CD4-positive, alpha-beta T cell (primary cell): ENCODE results near the gene RNF223. TPM values are rescaled to one million over a fixed set of nuclear protein-coding genes. Genes with fewer than 3 reads are reported as not detected.

Source experiments
- ATAC-seq: fragments of 200-7000 bp; cut with Tn5 transposase; one replicate; pipeline ENCODE4 v1.10.0; 2022; ENCODE audit warnings: mild to moderate bottlenecking; ENCODE audit not compliant: poor library complexity
- CTCF ChIA-PET: fragments of 350-600 bp; sonication (Branson Sonifier 250); formaldehyde crosslinking; loops from one replicate; lab custom pipeline; 2021; ENCODE audit warnings: antibody characterized with exemption, inconsistent platforms; lab: Charles Lee
- POLR2A ChIA-PET: fragments of 350-600 bp; sonication (Branson Sonifier 250); formaldehyde crosslinking; loops from one replicate; lab custom pipeline; 2021; ENCODE audit warnings: antibody characterized with exemption, inconsistent platforms; lab: Charles Lee
- DNase-seq, 14 experiments: peaks; one replicate each; pipeline ENCODE4 v3.0.0-alpha.2; 2013 to 2020; ENCODE audit warnings: mixed read lengths in 2 of 14
- H3K27ac ChIP-seq, 2 donors: one replicate each; pipeline versions ENCODE4 v1.5.1 to v1.7.0; 2013; ENCODE audit warnings: low read length in 2 of 2, low read depth in 1 of 2, mild to moderate bottlenecking in 1 of 2
- H3K27me3 ChIP-seq, 2 experiments: 1 replicate in 1 of 2; 2 replicates in 1 of 2; pipeline versions ENCODE4 v1.6.1 to v1.7.0; 2013; ENCODE audit warnings: low read length in 2 of 2, control low read depth in 1 of 2, mild to moderate bottlenecking in 1 of 2, moderate library complexity in 1 of 2; ENCODE audit not compliant: insufficient read depth in 2 of 2, control insufficient read depth in 1 of 2
- H3K36me3 ChIP-seq: one replicate; pipeline ENCODE4 v1.6.1; 2013; ENCODE audit warnings: low read length, control low read depth; ENCODE audit not compliant: insufficient read depth
- H3K4me1 ChIP-seq: one replicate; pipeline ENCODE4 v1.6.1; 2013; ENCODE audit warnings: low read length, control low read depth; ENCODE audit not compliant: insufficient read depth
- H3K4me3 ChIP-seq: one replicate; pipeline ENCODE4 v1.5.1; 2013; ENCODE audit warnings: mild to moderate bottlenecking, low read length, moderate library complexity
- H3K9me3 ChIP-seq, 2 experiments: 1 replicate in 1 of 2; 2 replicates in 1 of 2; pipeline versions ENCODE4 v1.6.1 to v1.7.0; 2013; ENCODE audit warnings: low read length in 2 of 2, mild to moderate bottlenecking in 2 of 2, control low read depth in 1 of 2, moderate library complexity in 1 of 2; ENCODE audit not compliant: control insufficient read depth in 1 of 2, insufficient read depth in 1 of 2
- H3K27ac Mint-ChIP-seq: one replicate; pipeline ENCODE4 v1.8.0; 2020; ENCODE audit warnings: mixed read lengths
- H3K27me3 Mint-ChIP-seq: one replicate; pipeline ENCODE4 v1.8.0; 2021; ENCODE audit warnings: mixed read lengths
- H3K36me3 Mint-ChIP-seq: one replicate; pipeline ENCODE4 v1.8.0; 2021; ENCODE audit warnings: low read depth, mixed read lengths
- H3K4me1 Mint-ChIP-seq: one replicate; pipeline ENCODE4 v1.8.0; 2021; ENCODE audit warnings: low read depth, mixed read lengths
- H3K4me3 Mint-ChIP-seq: one replicate; pipeline ENCODE4 v1.8.0; 2020; ENCODE audit warnings: mild to moderate bottlenecking, mixed read lengths
- H3K9me3 Mint-ChIP-seq: one replicate; pipeline ENCODE4 v1.8.0; 2020; ENCODE audit warnings: mixed read lengths
- intact Hi-C, 2 experiments: fragments of 100-400 bp; cut with DNase I in 1 of 2; cut with micrococcal nuclease in 1 of 2; formaldehyde crosslinking; loops; one replicate each; pipeline versions ENCODE4 v1.15.1 to v1.9.0; 2023 to 2025; cut with DNase I, micrococcal nuclease
- polyA plus RNA-seq, 2 donors: library from polyadenylated mRNA; unstranded; fragments of 120-200 nt; gene quantifications; one replicate each; pipeline ENCODE4 v1.2.1, GENCODE V29; 2013
- total RNA-seq, 174 experiments: library from RNA in 2 of 174; stranded (reverse) in 2 of 174; gene quantifications; one replicate each; pipeline ENCODE4 v1.2.3 and lab custom pipeline; 2021 to 2026
- TF ChIP-seq, protein P1 (sequence below): fragments of 200-600 bp; IDR thresholded peaks from one replicate; pipeline ENCODE4 v1.8.0; 2022; ENCODE audit warnings: antibody characterized with exemption, mild to moderate bottlenecking

Gene RNF223
- not detected for total RNA-seq
- polyA plus RNA-seq (2013, experiment 1 of 2): not detected
- polyA plus RNA-seq (2013, experiment 2 of 2): not detected
- total RNA-seq (lab: John Stamatoyannopoulos, UW): 0 to 0.26 (median 0) reads per million in 172 experiments

DNA sequence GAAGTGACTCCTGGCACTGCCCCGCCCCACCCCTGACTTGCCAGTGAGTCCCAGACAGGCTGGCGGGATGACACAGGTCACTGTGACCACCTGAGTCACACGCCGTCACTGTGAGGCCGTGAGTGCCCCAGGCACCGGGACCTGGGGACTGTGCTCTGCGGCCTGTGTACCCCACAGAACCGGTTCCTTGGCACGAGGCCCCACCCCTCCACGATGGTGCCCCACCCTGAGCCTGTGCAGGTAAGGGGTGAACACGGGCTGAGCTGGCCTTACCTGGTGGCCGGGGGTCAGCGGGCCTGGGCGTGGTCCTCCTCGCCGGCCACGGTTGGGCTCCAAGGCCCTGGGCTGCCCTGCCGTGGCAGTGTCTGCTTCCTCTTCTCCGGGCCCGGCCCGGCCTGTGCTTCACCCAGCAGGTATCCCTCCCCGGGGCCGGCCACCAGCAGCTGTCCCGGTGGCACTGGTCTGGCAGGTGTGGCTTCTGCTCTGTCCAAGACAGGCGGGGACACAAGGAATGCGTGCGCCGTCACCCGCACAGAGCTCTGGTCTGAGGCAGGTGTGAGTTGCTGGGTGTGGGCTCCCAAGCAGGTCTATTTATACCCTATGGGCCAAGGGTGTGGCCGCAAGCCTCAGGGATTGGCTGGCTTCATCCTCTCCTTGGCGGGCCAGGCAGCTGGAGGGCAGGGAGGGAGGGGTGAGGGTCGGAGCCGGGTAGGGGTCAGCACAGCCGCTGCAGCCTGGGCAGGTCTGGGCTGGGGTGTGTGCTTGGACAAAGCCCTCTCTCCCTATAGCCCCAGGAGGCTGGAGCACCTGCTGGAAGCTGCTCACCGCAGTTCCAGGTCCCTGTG, at the start of gene RNF223:
Gene RNF223, minus strand, starts transcription at position 564 of the 845 bp plus-strand sequence. CDS start 1,740 bp downstream, outside the sequence.
- ATAC-seq: no peak
- Histone ChIP-seq H3K36me3 (no peaks in the 10 kb centered on the region), H3K27ac (no peak within 1 kb of the TSS), H3K27me3 (peaks cover 16 to 21% of the 10 kb centered on the region in 2 experiments), H3K4me1 (peaks cover 9% of the 10 kb centered on the region), H3K9me3 (peaks cover 0 to 6% of the 10 kb centered on the region in 2 experiments), H3K4me3 (no peak within 1 kb of the TSS)
- Mint-ChIP-seq H3K27ac (no peak within 1 kb of the TSS), H3K36me3 (no peaks in the 10 kb centered on the region), H3K9me3 (no peaks in the 10 kb centered on the region), H3K4me3 (no peak within 1 kb of the TSS), H3K27me3 (peaks cover 6% of the 10 kb centered on the region), H3K4me1 (no peaks in the 10 kb centered on the region)
- DNase-seq: no peak
- ChIA-PET CTCF (no interaction called here), POLR2A (no interaction called here)
- TF ChIP-seq, protein P1, sequence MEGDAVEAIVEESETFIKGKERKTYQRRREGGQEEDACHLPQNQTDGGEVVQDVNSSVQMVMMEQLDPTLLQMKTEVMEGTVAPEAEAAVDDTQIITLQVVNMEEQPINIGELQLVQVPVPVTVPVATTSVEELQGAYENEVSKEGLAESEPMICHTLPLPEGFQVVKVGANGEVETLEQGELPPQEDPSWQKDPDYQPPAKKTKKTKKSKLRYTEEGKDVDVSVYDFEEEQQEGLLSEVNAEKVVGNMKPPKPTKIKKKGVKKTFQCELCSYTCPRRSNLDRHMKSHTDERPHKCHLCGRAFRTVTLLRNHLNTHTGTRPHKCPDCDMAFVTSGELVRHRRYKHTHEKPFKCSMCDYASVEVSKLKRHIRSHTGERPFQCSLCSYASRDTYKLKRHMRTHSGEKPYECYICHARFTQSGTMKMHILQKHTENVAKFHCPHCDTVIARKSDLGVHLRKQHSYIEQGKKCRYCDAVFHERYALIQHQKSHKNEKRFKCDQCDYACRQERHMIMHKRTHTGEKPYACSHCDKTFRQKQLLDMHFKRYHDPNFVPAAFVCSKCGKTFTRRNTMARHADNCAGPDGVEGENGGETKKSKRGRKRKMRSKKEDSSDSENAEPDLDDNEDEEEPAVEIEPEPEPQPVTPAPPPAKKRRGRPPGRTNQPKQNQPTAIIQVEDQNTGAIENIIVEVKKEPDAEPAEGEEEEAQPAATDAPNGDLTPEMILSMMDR: no peak
- intact Hi-C loops: no loop called here

DNA sequence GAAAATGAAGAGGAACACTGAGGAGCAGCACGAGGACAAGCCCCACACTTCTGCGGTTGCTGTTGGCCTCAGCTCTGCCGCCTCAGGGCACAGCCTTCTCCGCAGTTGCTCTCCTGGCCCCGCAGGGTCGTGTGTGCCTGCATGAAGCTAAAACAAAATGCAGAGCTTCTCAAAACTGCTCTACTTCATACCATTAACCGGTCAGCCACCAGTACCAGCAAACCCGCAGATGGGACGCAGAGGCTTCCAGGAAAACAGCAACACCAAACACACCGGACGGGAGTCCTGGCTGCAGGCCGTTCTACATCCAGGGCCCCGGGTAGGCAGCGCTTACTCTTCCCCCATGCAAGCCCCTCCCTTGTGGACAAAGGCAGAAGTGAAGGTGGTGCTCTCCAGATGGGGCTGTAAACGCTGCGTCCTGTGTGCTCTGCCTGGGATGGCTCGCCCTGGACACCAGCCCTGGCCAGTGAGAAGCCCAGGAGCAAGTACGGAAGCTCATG, 48.9 kb upstream of the RNF223 start:
- H3K27ac ChIP-seq: no peak overlapping the region
- H3K36me3 ChIP-seq: no peaks in the 10 kb centered on the region
- H3K4me1 ChIP-seq: peaks cover 13% of the 10 kb centered on the region
- Mint-ChIP-seq H3K27ac (no peak overlapping the region), H3K9me3 (no peaks in the 10 kb centered on the region), H3K27me3 (no peaks in the 10 kb centered on the region), H3K4me3 (no peak overlapping the region), H3K36me3 (no peaks in the 10 kb centered on the region), H3K4me1 (no peaks in the 10 kb centered on the region)
- TF ChIP-seq, protein P1: no peak
- H3K27me3 ChIP-seq: peaks cover 0 to 2% of the 10 kb centered on the region in 2 experiments
- intact Hi-C loops: loop anchor here (1.0 to 5.0 kb wide), 6 partner anchors 34 to 249 kb away; partner anchors contain the start of genes ACAP3 (in 1 of the 2) and PUSL1 (in 1 of the 2)
- DNase-seq (peak in 1 of 14 experiments; percentile 27), ATAC-seq (no peak)
- ChIA-PET POLR2A (interaction anchor here (1.0 kb wide), 2 partner anchors 108 to 127 kb away, joined by 3 to 5 read pairs; no protein-coding TSS in a partner anchor), CTCF (interaction anchor here (0.7 to 2.0 kb wide), 11 partner anchors 92 to 182 kb away, joined by 3 to 33 read pairs (median 4); partner anchors contain the start of genes B3GALT6, SDF4 and UBE2J2)
- no peak overlapping the region for H3K4me3 ChIP-seq
- H3K9me3 ChIP-seq: no peaks in the 10 kb centered on the region

DNA sequence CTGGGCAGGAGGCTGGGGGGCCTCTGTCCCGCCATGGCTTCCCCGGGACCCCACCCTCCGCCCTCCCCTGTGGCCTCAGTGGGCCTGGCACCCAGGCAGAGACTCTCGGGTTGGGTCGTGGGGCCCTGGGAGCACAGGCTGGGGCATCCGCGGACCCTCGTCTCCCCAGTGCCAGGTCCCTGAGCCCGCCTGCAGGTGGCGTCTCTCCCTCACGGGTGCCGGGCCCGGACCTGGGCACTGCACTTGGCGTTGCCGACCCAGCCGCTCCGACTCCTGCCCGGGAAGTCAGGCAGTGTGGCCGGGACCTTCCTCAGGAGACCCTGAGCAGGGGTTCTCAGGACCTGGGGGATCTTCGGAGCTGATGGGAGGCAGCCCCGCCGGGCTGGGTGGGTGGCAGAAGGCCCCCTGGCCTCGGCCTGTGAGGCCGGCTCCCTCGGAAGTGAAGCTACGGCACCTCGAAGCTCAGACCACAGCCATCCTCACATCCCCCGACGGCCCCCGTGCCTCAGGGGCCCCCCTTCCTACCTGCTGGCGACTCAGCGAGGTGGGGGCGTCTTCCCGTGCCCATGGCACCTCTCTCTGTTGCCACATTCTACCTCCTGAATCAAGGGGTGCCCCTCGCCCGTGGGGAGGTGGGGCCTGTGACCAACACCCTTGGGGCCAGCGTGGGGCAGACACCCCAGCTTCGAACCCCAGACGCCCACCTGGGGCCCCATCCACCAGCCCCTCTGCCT, 48.1 kb upstream of the RNF223 start:
- Histone ChIP-seq H3K4me3 (peak overlapping the region; percentile 48), H3K4me1 (peaks cover 20% of the 10 kb centered on the region), H3K27ac (no peak overlapping the region), H3K36me3 (no peaks in the 10 kb centered on the region), H3K9me3 (no peaks in the 10 kb centered on the region), H3K27me3 (peaks cover 0 to 2% of the 10 kb centered on the region in 2 experiments)
- peak; percentile 71 to 90 (median 82) for DNase-seq
- ChIA-PET CTCF (interaction anchor here (0.7 to 2.0 kb wide), 14 partner anchors 93 to 253 kb away, joined by 3 to 33 read pairs (median 4); partner anchors contain the start of genes AURKAIP1, B3GALT6, SDF4 and UBE2J2), POLR2A (interaction anchor here (0.7 to 1.1 kb wide), 4 partner anchors 91 to 224 kb away, joined by 3 to 5 read pairs (median 3); no protein-coding TSS in a partner anchor)
- Mint-ChIP-seq H3K36me3 (no peaks in the 10 kb centered on the region), H3K4me3 (no peak overlapping the region), H3K27ac (no peak overlapping the region), H3K4me1 (no peaks in the 10 kb centered on the region), H3K27me3 (no peaks in the 10 kb centered on the region), H3K9me3 (no peaks in the 10 kb centered on the region)
- intact Hi-C loops: loop anchor here (1.0 to 5.0 kb wide), 6 partner anchors 35 to 250 kb away; partner anchors contain the start of genes ACAP3 (in 1 of the 2) and PUSL1 (in 1 of the 2)
- TF ChIP-seq, protein P1: peak; percentile 91
- peak; percentile 99 for ATAC-seq
